Natural killer cell (primary cell): ENCODE measurements around the gene KSR1. TPM values are rescaled to one million over a fixed set of nuclear protein-coding genes. Genes with fewer than 3 reads are reported as not detected.

Source experiments
- ATAC-seq, 3 donors: fragments of 150-1000 bp in 2 of 3; fragments of 200-7000 bp in 1 of 3; cut with Tn5 transposase; 1 replicate in 1 of 3; 2 replicates in 2 of 3; pipeline ENCODE4 v1.10.0; 2021; ENCODE audit warnings: mild to moderate bottlenecking in 2 of 3, moderate library complexity in 2 of 3
- DNase-seq, 2 donors: peaks; one replicate each; pipeline versions ENCODE4 v3.0.0 to v3.0.0-alpha.2; 2013 to 2021; ENCODE audit warnings: mixed read lengths in 1 of 2
- H3K27ac ChIP-seq: one replicate; pipeline ENCODE4 v1.5.1; 2013; ENCODE audit warnings: mild to moderate bottlenecking, low read length
- H3K27me3 ChIP-seq: one replicate; pipeline ENCODE4 v1.6.1; 2013; ENCODE audit warnings: low read length; ENCODE audit not compliant: control insufficient read depth, insufficient read depth
- H3K36me3 ChIP-seq: one replicate; pipeline ENCODE4 v1.6.1; 2013; ENCODE audit warnings: low read length; ENCODE audit not compliant: control insufficient read depth, insufficient read depth
- H3K4me1 ChIP-seq: one replicate; pipeline ENCODE4 v1.6.1; 2013; ENCODE audit warnings: low read length; ENCODE audit not compliant: control insufficient read depth, insufficient read depth
- H3K4me3 ChIP-seq: one replicate; pipeline ENCODE4 v1.5.1; 2013; ENCODE audit warnings: low read length
- H3K9me3 ChIP-seq: one replicate; pipeline ENCODE4 v1.6.1; 2013; ENCODE audit warnings: low read length; ENCODE audit not compliant: control insufficient read depth, insufficient read depth
- H3K27ac Mint-ChIP-seq, 2 donors: one replicate each; pipeline ENCODE4 v1.8.0; 2022; ENCODE audit warnings: mild to moderate bottlenecking in 2 of 2, mixed read lengths in 2 of 2, moderate library complexity in 1 of 2
- H3K27me3 Mint-ChIP-seq, 2 donors: one replicate each; pipeline ENCODE4 v1.8.0; 2022; ENCODE audit warnings: low read depth in 2 of 2, mixed read lengths in 2 of 2
- H3K36me3 Mint-ChIP-seq: one replicate; pipeline ENCODE4 v1.8.0; 2022; ENCODE audit warnings: mixed read lengths
- H3K4me1 Mint-ChIP-seq, 2 donors: one replicate each; pipeline ENCODE4 v1.8.0; 2022; ENCODE audit warnings: mixed read lengths in 2 of 2
- H3K4me3 Mint-ChIP-seq: one replicate; pipeline ENCODE4 v1.8.0; 2022; ENCODE audit warnings: mild to moderate bottlenecking, moderate library complexity, mixed read lengths
- H3K9me3 Mint-ChIP-seq, 2 donors: one replicate each; pipeline ENCODE4 v1.8.0; 2022; ENCODE audit warnings: mixed read lengths in 2 of 2
- CTCF ChIP-seq: fragments of 200-600 bp; IDR thresholded peaks from one replicate; pipeline ENCODE4 v1.8.0; 2022; ENCODE audit warnings: antibody characterized with exemption
- WGBS: methylation state at CpG from one replicate; pipeline ENCODE4 v1.1.7; 2013; ENCODE audit warnings: missing lambda C conversion rate; ENCODE audit not compliant: insufficient coverage; 5-methylcytosine and 5-hydroxymethylcytosine counted together
- intact Hi-C: fragments of 100-400 bp; cut with micrococcal nuclease; formaldehyde crosslinking; loops from one replicate; pipeline ENCODE4 v1.14.2; 2022
- total RNA-seq, 4 donors: library from RNA; stranded (reverse); fragments of 120-200 nt in 1 of 4; gene quantifications; one replicate each; pipeline versions ENCODE4 v1.2.3 to v1.2.4, GENCODE V29; 2013 to 2022

Gene KSR1
- total RNA-seq, 3 donors from 2014 or later (not counting 1 experiment from before 2014, with no cell fraction given), result 46.4 to 63.1 (median 59.2) TPM

GRCh38 chr17:27572665-27573064, 116.4 kb downstream of the KSR1 start:
- no peak for ATAC-seq
- DNase-seq, result no peak
- Histone ChIP-seq H3K4me3 (no peak overlapping the region), H3K9me3 (no peaks in the 10 kb centered on the region), H3K36me3 (no peaks in the 10 kb centered on the region), H3K4me1 (peaks cover 45% of the 10 kb centered on the region), H3K27ac (no peak overlapping the region), H3K27me3 (no peaks in the 10 kb centered on the region)
- peak overlapping the region; percentile 93 to 94 for H3K27ac Mint-ChIP-seq
- no peaks in the 10 kb centered on the region for H3K36me3 Mint-ChIP-seq
- H3K9me3 Mint-ChIP-seq, result no peaks in the 10 kb centered on the region
- no peak overlapping the region for H3K4me3 Mint-ChIP-seq
- H3K27me3 Mint-ChIP-seq, result no peaks in the 10 kb centered on the region
- intact Hi-C loops, result no loop called here
- H3K4me1 Mint-ChIP-seq, result peaks cover 74 to 81% of the 10 kb centered on the region in 2 donors
- WGBS, result 66% methylated on average over 7 of the region's 7 CpGs
- TF ChIP-seq CTCF, result no peak

GRCh38 chr17:27573548-27573947, 117.3 kb downstream of the KSR1 start:
- Histone ChIP-seq H3K36me3 (no peaks in the 10 kb centered on the region), H3K9me3 (no peaks in the 10 kb centered on the region), H3K4me3 (no peak overlapping the region), H3K27me3 (no peaks in the 10 kb centered on the region), H3K4me1 (peaks cover 39% of the 10 kb centered on the region), H3K27ac (no peak overlapping the region)
- no peak for DNase-seq
- Mint-ChIP-seq H3K27ac (no peak overlapping the region), H3K27me3 (no peaks in the 10 kb centered on the region), H3K4me1 (peaks cover 76 to 80% of the 10 kb centered on the region in 2 donors), H3K9me3 (no peaks in the 10 kb centered on the region), H3K36me3 (no peaks in the 10 kb centered on the region), H3K4me3 (no peak overlapping the region)
- intact Hi-C loops, result no loop called here
- no peak for ATAC-seq
- WGBS, result 98% methylated on average over 5 of the region's 5 CpGs
- no peak for TF ChIP-seq CTCF

- no peak overlapping the region for H3K4me3 Mint-ChIP-seq
- H3K4me3 ChIP-seq, result no peak overlapping the region
- 69% methylated on average over 4 of the region's 4 CpGs for WGBS
- H3K4me1 Mint-ChIP-seq, result peaks cover 75 to 80% of the 10 kb centered on the region in 2 donors
- no peak for TF ChIP-seq CTCF
- no peaks in the 10 kb centered on the region for H3K27me3 Mint-ChIP-seq
- DNase-seq, result no peak
- peaks cover 38% of the 10 kb centered on the region for H3K4me1 ChIP-seq
- H3K27ac ChIP-seq, result no peak overlapping the region
- H3K9me3 ChIP-seq, result no peaks in the 10 kb centered on the region
- H3K36me3 Mint-ChIP-seq, result no peaks in the 10 kb centered on the region
- no peak for ATAC-seq
- intact Hi-C loops, result no loop called here
- H3K9me3 Mint-ChIP-seq, result no peaks in the 10 kb centered on the region
- H3K27ac Mint-ChIP-seq, result peak overlapping the region; percentile 19 to 64
- H3K36me3 ChIP-seq, result no peaks in the 10 kb centered on the region
- H3K27me3 ChIP-seq, result no peaks in the 10 kb centered on the region
Measured at GRCh38 chr17:27573971-27574525, 117.8 kb downstream of the KSR1 start.
